Esophagus (tissue), 2 donors: ENCODE results near the gene TCF15. TPM values are rescaled to one million over a fixed set of nuclear protein-coding genes. Genes with fewer than 3 reads are reported as not detected.

Experiments
- H3K27ac ChIP-seq, 2 donors: one replicate each; pipeline ENCODE4 v1.5.1; 2013; ENCODE audit warnings: low read depth in 2 of 2, mild to moderate bottlenecking in 2 of 2, inconsistent platforms in 1 of 2, low read length in 1 of 2, moderate library complexity in 1 of 2
- H3K27me3 ChIP-seq, 2 donors: one replicate each; pipeline ENCODE4 v1.6.1; 2013; ENCODE audit warnings: low read length in 2 of 2, control low read depth in 1 of 2, mild to moderate bottlenecking in 1 of 2; ENCODE audit not compliant: insufficient read depth in 2 of 2, control insufficient read depth in 1 of 2
- H3K36me3 ChIP-seq, 2 donors: one replicate each; pipeline ENCODE4 v1.6.1; 2013; ENCODE audit warnings: low read length in 1 of 2; ENCODE audit not compliant: control insufficient read depth in 2 of 2, insufficient read depth in 2 of 2
- H3K4me1 ChIP-seq, 2 donors: one replicate each; pipeline ENCODE4 v1.6.1; 2013; ENCODE audit warnings: low read length in 1 of 2; ENCODE audit not compliant: control insufficient read depth in 2 of 2, insufficient read depth in 2 of 2
- H3K4me3 ChIP-seq, 2 donors: one replicate each; pipeline ENCODE4 v1.5.1; 2013; ENCODE audit warnings: low read length in 2 of 2, mild to moderate bottlenecking in 2 of 2, low read depth in 1 of 2, moderate library complexity in 1 of 2
- H3K9me3 ChIP-seq, 2 donors: one replicate each; pipeline ENCODE4 v1.6.1; 2013; ENCODE audit warnings: mild to moderate bottlenecking in 2 of 2, low read depth in 1 of 2, low read length in 1 of 2, moderate library complexity in 1 of 2; ENCODE audit not compliant: control insufficient read depth in 2 of 2, insufficient read depth in 1 of 2
- WGBS, 2 donors: extraction: QIAGEN DNeasy Blood & Tissue Kit; methylation state at CpG; one replicate each; pipeline ENCODE4 v1.1.7; 2013; 5-methylcytosine and 5-hydroxymethylcytosine counted together
- polyA plus RNA-seq, 2 donors: library from polyadenylated mRNA; stranded (reverse); fragments of 200-250 nt; gene quantifications; one replicate each; pipeline ENCODE4 v1.2.3, GENCODE V29; 2013
- donor health status: healthy with polysubstance abuse.
- donor health status: Bipolar disorder and iron deficiency.

TCF15 gene
- polyA plus RNA-seq, 2 donors = 0.26 to 0.39 TPM

DNA sequence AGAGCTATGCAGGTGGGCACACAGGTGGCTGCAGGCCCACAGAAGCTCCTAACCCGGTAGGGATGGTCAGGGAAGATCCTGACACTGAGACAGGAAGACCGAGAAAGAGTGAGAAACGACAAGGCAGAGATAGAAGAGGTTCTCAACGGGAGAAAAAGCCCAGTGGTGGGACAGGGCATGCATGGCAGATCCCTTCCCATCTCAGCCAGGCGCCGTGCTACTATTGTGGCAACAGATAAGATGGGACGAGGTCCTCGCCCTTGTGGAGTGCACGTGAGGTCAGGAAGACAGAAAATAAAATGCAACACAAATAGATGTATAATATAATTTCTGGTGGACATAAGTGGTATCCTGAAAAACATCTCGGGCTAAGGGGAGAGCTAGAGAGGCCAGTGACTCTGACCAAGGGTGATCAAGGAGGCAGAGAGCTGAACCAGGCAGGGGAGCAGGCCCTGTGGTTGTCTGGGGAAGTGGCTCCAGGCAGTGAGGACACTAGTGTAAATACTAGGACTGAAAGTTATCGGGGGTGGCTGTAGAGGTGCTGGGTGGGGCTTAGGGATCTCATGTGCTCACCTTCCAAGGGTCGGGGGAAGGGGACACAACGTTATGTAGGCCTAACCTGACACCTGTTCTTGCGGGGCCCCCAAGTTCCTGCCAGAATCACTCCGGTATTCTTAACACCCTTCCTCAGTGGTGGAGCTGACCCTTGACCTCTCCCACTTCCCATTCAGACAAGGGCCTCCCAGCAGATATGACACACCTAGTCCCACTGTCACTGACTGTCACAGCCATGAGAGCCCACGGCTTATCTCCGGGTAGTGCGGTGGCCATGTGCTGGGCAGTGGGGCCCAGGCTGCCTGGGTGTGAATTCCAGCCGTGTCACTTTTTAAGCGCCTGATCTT, 41.9 kb upstream of the TCF15 start:
- peaks cover 2 to 7% of the 10 kb centered on the region in 2 donors for H3K4me1 ChIP-seq
- WGBS, 2 donors = 56 to 60% methylated on average over 20 of the region's 20 CpGs
- peak overlapping the region; percentile 80 to 90 for H3K4me3 ChIP-seq
- H3K27me3 ChIP-seq = no peaks in the 10 kb centered on the region
- H3K36me3 ChIP-seq = peaks cover 19 to 24% of the 10 kb centered on the region in 2 donors
- peak overlapping the region; percentile 81 to 89 for H3K27ac ChIP-seq
- peaks cover 0 to 4% of the 10 kb centered on the region in 2 donors for H3K9me3 ChIP-seq

DNA sequence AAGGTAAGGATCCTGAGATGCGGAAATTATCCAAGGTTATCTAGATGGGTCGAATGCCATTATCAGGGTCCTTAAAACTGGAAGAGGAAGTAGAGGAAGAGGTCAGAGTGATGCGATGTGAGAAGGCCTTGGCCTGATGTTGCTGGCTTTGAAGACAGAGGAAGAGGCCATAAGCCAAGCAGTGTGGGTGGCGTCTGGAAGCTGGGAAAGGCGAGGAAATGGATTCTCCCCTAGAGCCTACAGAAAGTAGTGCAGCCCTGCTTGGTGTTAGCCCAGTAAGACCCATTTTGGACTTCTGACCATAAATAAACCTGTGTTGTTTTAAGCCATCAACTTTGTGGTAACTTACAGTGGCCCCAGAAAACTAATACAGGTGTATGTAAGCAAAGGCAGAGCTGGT, 40.8 kb upstream of the TCF15 start:
- no peak overlapping the region for H3K4me3 ChIP-seq
- peaks cover 2 to 7% of the 10 kb centered on the region in 2 donors for H3K4me1 ChIP-seq
- WGBS, 2 donors = 78 to 81% methylated on average over 5 of the region's 5 CpGs
- H3K36me3 ChIP-seq = peaks cover 19 to 24% of the 10 kb centered on the region in 2 donors
- peaks cover 0 to 4% of the 10 kb centered on the region in 2 donors for H3K9me3 ChIP-seq
- H3K27ac ChIP-seq = no peak overlapping the region
- no peaks in the 10 kb centered on the region for H3K27me3 ChIP-seq

DNA sequence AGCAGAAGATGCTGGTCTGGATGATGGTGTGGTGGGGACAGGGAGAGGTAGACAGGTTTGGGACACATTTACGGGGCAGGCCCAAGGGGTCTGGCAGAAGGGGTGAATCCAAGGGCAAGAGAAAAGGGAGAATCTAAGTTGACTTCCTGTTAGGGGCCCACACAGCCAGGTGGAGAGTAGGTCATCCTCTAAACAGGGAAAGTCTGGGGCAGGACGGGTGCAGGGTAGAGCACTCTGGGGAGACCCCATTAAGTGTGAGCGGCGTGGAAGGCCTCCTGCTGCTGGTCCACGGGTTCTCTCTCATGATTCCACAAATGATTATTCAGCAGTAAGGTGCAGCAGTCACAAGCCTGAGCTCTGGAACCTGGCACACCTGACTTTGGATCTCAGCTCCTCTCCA, 40.2 kb upstream of the TCF15 start:
- no peaks in the 10 kb centered on the region for H3K27me3 ChIP-seq
- 89 to 94% methylated on average over 5 of the region's 5 CpGs for WGBS, 2 donors
- H3K9me3 ChIP-seq = peaks cover 0 to 4% of the 10 kb centered on the region in 2 donors

DNA sequence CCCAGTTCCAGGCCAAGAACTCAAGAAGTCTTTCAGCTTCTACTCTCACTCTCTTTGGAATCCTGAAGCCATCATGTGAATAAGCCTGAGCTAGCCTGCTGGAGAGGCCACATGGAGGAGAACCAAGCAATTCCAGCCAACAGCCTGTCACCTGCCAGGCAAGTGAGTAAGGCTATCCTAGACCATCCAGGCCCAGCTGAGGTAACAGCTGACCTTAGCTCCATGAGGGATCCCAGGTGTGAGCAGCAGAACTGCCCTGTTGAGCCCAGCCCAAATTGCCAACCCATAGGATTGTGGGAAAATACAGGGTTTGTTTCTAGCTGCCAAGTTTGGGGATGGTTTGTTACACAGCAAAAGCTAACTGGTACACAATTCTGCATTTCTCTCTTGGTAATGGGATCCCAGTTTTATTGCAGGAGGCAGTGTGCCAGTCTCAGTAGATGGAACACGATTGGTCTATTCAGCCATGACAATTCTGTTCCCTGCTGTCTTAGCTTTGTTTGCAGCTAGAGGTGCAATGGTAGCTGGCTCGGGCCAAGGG, 37.4 kb upstream of the TCF15 start:
- Histone ChIP-seq H3K9me3 (peaks cover 0 to 4% of the 10 kb centered on the region in 2 donors), H3K36me3 (peaks cover 19 to 24% of the 10 kb centered on the region in 2 donors), H3K4me1 (peaks cover 4 to 5% of the 10 kb centered on the region in 2 donors), H3K27me3 (no peaks in the 10 kb centered on the region), H3K4me3 (no peak overlapping the region), H3K27ac (no peak overlapping the region)
- WGBS, 2 donors = 91 to 96% methylated on average over 2 of the region's 2 CpGs

More for the DNA sequence above, 40.2 kb upstream of the TCF15 start:
- Histone ChIP-seq H3K4me3 (no peak overlapping the region), H3K36me3 (peaks cover 19 to 24% of the 10 kb centered on the region in 2 donors), H3K27ac (no peak overlapping the region), H3K4me1 (peaks cover 3 to 8% of the 10 kb centered on the region in 2 donors)

DNA sequence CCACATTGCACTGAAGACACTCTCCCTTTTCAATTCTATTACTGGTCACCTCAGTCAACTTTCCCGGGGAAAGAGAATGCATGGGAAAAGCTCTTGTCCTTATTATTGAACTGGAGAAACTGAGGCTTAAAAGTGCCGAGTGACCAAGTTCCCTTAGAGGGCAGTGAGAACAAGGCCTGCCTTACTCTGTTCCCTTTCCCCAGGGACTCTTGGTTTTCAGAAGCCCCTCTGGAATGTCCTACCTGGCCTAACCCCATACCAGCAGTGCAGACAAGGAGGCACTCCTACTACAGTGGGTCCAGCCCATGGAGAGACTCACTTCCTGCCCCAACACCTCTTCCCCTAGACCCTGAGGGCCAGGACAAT, 36.7 kb upstream of the TCF15 start:
- no peak overlapping the region for H3K4me3 ChIP-seq
- H3K27ac ChIP-seq = no peak overlapping the region
- WGBS, 2 donors = 88 to 94% methylated on average over 2 of the region's 2 CpGs
- H3K4me1 ChIP-seq = peaks cover 2% of the 10 kb centered on the region in 2 donors
- H3K36me3 ChIP-seq = peaks cover 19 to 24% of the 10 kb centered on the region in 2 donors
- H3K27me3 ChIP-seq = no peaks in the 10 kb centered on the region
- peaks cover 0 to 4% of the 10 kb centered on the region in 2 donors for H3K9me3 ChIP-seq

DNA sequence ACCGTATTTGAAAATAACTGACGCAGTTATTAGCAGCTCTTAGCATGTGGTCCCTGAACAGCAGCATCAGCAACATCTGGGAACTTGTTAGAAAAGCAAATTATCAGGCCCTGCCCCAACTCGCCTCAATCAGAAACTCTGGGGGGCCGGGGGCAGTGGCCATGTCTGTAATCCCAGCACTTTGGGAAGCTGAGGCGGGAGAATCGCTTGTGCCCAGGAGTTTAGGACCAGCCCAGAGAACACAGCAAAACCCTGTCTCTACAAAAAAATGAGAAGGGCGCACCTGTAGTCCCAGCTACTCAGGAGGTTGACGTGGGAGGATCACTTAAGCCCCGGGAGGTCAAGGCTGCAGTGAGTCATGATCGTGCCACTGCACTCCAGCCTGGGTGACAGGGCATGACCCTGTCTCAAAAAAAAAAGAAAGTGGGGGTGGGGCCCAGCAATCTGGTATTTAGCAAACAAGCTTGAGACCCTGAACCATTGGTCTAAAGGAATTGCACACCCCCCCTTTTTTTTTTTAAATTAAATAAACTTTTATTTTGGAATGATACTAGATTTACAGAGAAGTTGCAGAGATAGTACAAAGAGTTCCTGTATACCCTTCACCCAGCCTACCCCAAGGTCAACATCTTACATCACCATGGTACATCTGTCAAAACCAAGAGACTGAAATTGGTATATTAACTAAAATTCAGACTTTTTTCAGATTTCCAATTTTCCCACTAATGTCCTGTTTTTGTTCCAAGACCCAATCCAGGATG, 36.2 kb upstream of the TCF15 start:
- H3K36me3 ChIP-seq = peaks cover 19 to 24% of the 10 kb centered on the region in 2 donors
- H3K27ac ChIP-seq = no peak overlapping the region
- H3K9me3 ChIP-seq = peaks cover 0 to 4% of the 10 kb centered on the region in 2 donors
- no peaks in the 10 kb centered on the region for H3K27me3 ChIP-seq
- H3K4me3 ChIP-seq = no peak overlapping the region
- H3K4me1 ChIP-seq = peaks cover 2% of the 10 kb centered on the region in 2 donors
- WGBS, 2 donors = 76 to 83% methylated on average over 10 of the region's 10 CpGs

DNA sequence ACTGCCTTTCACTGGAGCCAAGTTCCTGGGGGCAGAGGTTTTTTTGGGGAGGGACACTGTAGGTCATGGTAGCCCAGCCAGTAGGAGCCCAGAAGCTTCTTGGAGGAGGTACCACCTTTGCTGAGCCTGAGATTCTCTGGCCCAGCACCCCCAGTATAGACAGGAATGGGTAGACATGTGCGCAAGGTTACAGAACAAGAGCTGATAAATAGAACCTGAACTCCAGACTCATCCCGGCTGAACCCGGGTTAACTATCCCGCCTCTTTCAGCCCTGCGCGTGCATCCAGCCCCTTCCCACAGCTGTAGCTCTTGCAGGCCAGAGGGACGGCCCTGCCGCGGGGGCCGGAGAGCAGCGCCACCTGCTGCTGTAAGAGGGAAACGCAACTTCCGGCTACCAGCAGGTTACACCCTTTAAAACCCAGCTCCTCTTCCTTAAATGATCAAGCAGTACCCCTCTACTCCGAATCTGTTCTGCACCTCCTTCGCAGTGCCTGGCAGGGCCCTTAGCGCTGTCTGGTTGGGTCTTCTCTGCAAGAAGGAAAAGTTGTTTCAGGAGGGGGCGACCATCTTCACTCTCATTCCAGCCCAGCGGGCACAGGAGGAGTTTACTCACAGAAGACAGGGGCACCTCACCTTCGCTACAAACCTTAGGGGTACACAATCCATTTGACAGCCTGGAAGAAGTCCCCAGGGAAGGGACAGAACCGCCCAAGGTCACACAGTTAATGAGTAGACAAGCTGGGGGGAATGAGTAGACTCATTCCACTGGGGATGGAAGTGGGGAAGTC, 35.4 kb upstream of the TCF15 start:
- Histone ChIP-seq H3K9me3 (peaks cover 0 to 4% of the 10 kb centered on the region in 2 donors), H3K36me3 (peaks cover 17 to 24% of the 10 kb centered on the region in 2 donors), H3K4me1 (peaks cover 2% of the 10 kb centered on the region in 2 donors), H3K4me3 (no peak overlapping the region), H3K27me3 (no peaks in the 10 kb centered on the region), H3K27ac (no peak overlapping the region)
- WGBS, 2 donors = 18 to 23% methylated on average over 20 of the region's 20 CpGs

DNA sequence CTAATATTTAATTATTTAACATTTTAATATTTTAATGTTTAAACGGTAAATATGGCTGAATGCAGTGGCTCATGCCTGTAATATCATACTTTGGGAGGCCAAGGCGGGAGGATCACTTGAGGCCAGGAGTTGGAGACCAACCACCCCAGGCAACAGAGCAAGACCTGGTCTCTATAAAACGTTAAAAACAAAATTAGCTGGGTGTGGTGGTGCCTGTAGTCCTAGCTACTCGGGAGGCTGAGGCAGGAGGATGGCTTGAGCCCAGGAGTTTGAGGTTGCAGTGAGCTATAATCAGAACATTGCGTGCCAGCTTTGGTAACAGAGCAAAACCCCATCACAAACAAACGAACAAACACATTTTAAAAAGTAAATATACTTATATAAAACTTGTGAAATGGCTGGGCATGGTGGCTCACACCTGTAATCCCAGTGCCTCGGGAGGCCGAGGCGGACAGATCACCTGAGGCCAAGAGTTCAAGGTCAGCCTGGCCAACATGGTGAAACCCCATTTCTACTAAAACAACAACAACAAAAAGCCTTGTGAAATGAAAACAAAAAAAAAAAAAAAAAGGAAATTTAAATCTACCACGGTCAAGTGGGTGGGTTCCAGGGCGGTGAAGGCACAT, 34.7 kb upstream of the TCF15 start:
- Histone ChIP-seq H3K36me3 (peaks cover 11 to 17% of the 10 kb centered on the region in 2 donors), H3K27me3 (no peaks in the 10 kb centered on the region), H3K4me3 (no peak overlapping the region), H3K27ac (no peak overlapping the region), H3K4me1 (peaks cover 2% of the 10 kb centered on the region in 2 donors), H3K9me3 (peaks cover 0 to 4% of the 10 kb centered on the region in 2 donors)
- WGBS, 2 donors = 85 to 87% methylated on average over 11 of the region's 11 CpGs
